ENCODE measurements around the gene CCN2. TPM values are rescaled to one million over a fixed set of nuclear protein-coding genes. Genes with fewer than 3 reads are reported as not detected.

Gene CCN2
- total RNA-seq, 2 donors from 2014 or later: 28.6 to 29.4 TPM

GRCh38 chr6:131980338-131980790 lies 29.2 kb upstream of the CCN2 start:
- H3K36me3 Mint-ChIP-seq (ENCODE audit: low read depth): no peaks in the 10 kb centered on the region
- H3K9me3 ChIP-seq (ENCODE audit: control insufficient read depth, low read length): no peaks in the 10 kb centered on the region
- H3K4me1 ChIP-seq (ENCODE audit: control insufficient read depth, insufficient read depth, low read length): no peaks in the 10 kb centered on the region
- no peak overlapping the region for H3K27ac Mint-ChIP-seq
- no peaks in the 10 kb centered on the region for H3K27me3 Mint-ChIP-seq (ENCODE audit: insufficient read depth)
- H3K27me3 ChIP-seq (ENCODE audit: control insufficient read depth, insufficient read depth, low read length, poor library complexity, severe bottlenecking): no peaks in the 10 kb centered on the region
- WGBS, 2 experiments (ENCODE audit: insufficient coverage in 1 of 2, insufficient read length in 1 of 2): 95 to 100% methylated on average over 1 of the region's 1 CpG
- H3K36me3 ChIP-seq (ENCODE audit: control insufficient read depth, insufficient read depth, low read length): no peaks in the 10 kb centered on the region
- no peak for DNase-seq
- no peak overlapping the region for H3K4me3 ChIP-seq (ENCODE audit: low read length)
- H3K9me3 Mint-ChIP-seq: no peaks in the 10 kb centered on the region
- no peak overlapping the region for H3K27ac ChIP-seq (ENCODE audit: low read depth, low read length)
- H3K4me1 Mint-ChIP-seq: peaks cover 4% of the 10 kb centered on the region
- H3K9ac ChIP-seq (ENCODE audit: extremely low read depth, low read length, poor library complexity, severe bottlenecking): no peak overlapping the region
- no peak for TF ChIP-seq CTCF (conservative IDR thresholded peaks at IDR 0.05)
- no peak overlapping the region for H3K4me3 Mint-ChIP-seq

GRCh38 chr6:131979515-131980337 lies 28.6 kb upstream of the CCN2 start:
- no peak overlapping the region for H3K9ac ChIP-seq (ENCODE audit: extremely low read depth, low read length, poor library complexity, severe bottlenecking)
- Mint-ChIP-seq H3K36me3 (ENCODE audit: low read depth) (no peaks in the 10 kb centered on the region), H3K9me3 (no peaks in the 10 kb centered on the region), H3K27me3 (ENCODE audit: insufficient read depth) (no peaks in the 10 kb centered on the region), H3K4me1 (peaks cover 4% of the 10 kb centered on the region), H3K4me3 (no peak overlapping the region), H3K27ac (no peak overlapping the region)
- H3K4me3 ChIP-seq (ENCODE audit: low read length): no peak overlapping the region
- 92% methylated on average over 5 of the region's 5 CpGs; no CpG with 5 or more reads in 1 of the 2 experiments for WGBS, 2 experiments (ENCODE audit: insufficient coverage in 1 of 2, insufficient read length in 1 of 2)
- no peaks in the 10 kb centered on the region for H3K4me1 ChIP-seq (ENCODE audit: control insufficient read depth, insufficient read depth, low read length)
- no peaks in the 10 kb centered on the region for H3K9me3 ChIP-seq (ENCODE audit: control insufficient read depth, low read length)
- no peak for DNase-seq
- H3K27me3 ChIP-seq (ENCODE audit: control insufficient read depth, insufficient read depth, low read length, poor library complexity, severe bottlenecking): no peaks in the 10 kb centered on the region
- no peaks in the 10 kb centered on the region for H3K36me3 ChIP-seq (ENCODE audit: control insufficient read depth, insufficient read depth, low read length)
- no peak for TF ChIP-seq CTCF (conservative IDR thresholded peaks at IDR 0.05)
- no peak overlapping the region for H3K27ac ChIP-seq (ENCODE audit: low read depth, low read length)

GRCh38 chr6:131978522-131978921 lies 27.4 kb upstream of the CCN2 start:
- TF ChIP-seq CTCF (conservative IDR thresholded peaks at IDR 0.05): no peak
- DNase-seq: no peak
- Histone ChIP-seq H3K4me3 (ENCODE audit: low read length) (no peak overlapping the region), H3K9me3 (ENCODE audit: control insufficient read depth, low read length) (no peaks in the 10 kb centered on the region), H3K27me3 (ENCODE audit: control insufficient read depth, insufficient read depth, low read length, poor library complexity, severe bottlenecking) (no peaks in the 10 kb centered on the region), H3K9ac (ENCODE audit: extremely low read depth, low read length, poor library complexity, severe bottlenecking) (no peak overlapping the region), H3K27ac (ENCODE audit: low read depth, low read length) (no peak overlapping the region), H3K4me1 (ENCODE audit: control insufficient read depth, insufficient read depth, low read length) (no peaks in the 10 kb centered on the region), H3K36me3 (ENCODE audit: control insufficient read depth, insufficient read depth, low read length) (no peaks in the 10 kb centered on the region)
- H3K27me3 Mint-ChIP-seq (ENCODE audit: insufficient read depth): no peaks in the 10 kb centered on the region
- H3K4me1 Mint-ChIP-seq: peaks cover 4% of the 10 kb centered on the region
- no peak overlapping the region for H3K4me3 Mint-ChIP-seq
- H3K36me3 Mint-ChIP-seq (ENCODE audit: low read depth): no peaks in the 10 kb centered on the region
- no peaks in the 10 kb centered on the region for H3K9me3 Mint-ChIP-seq
- H3K27ac Mint-ChIP-seq: no peak overlapping the region
- 68 to 93% methylated on average over 2 to 3 of the region's 3 CpGs for WGBS, 2 experiments (ENCODE audit: insufficient coverage in 1 of 2, insufficient read length in 1 of 2)

Measured in endodermal cell (in vitro differentiated cells).